Right lobe of liver (tissue), 6 donors: ENCODE data around the gene CFAP210. TPM values are rescaled to one million over a fixed set of nuclear protein-coding genes. Genes with fewer than 3 reads are reported as not detected.

Source experiments
- ATAC-seq, 4 donors: fragments of 200-7000 bp; cut with Tn5 transposase; one replicate each; pipeline ENCODE4 v1.9.1; 2020; ENCODE audit warnings: mild to moderate bottlenecking in 4 of 4, moderate library complexity in 4 of 4
- DNase-seq, 3 donors: peaks; one replicate each; pipeline ENCODE4 v3.0.0-alpha.2; 2020
- H3K27ac ChIP-seq, 3 donors: fragments of 200-600 bp; one replicate each; pipeline ENCODE4 v1.8.0; 2022
- H3K27me3 ChIP-seq, 2 donors: fragments of 200-600 bp; one replicate each; pipeline ENCODE4 v1.8.0; 2022
- H3K36me3 ChIP-seq, 4 donors: fragments of 200-600 bp; sonication (generic) in 1 of 4; one replicate each; pipeline versions ENCODE4 v1.5.1 to v1.8.0; 2017 to 2022; ENCODE audit warnings: control low read depth in 1 of 4
- H3K4me1 ChIP-seq, 4 donors: fragments of 200-600 bp; sonication (generic) in 1 of 4; one replicate each; pipeline versions ENCODE4 v1.5.1 to v1.8.0; 2017 to 2022; ENCODE audit warnings: control low read depth in 1 of 4
- H3K4me3 ChIP-seq, 3 donors: fragments of 200-600 bp; one replicate each; pipeline ENCODE4 v1.8.0; 2022
- H3K9me3 ChIP-seq, 4 donors: fragments of 200-600 bp; sonication (generic) in 1 of 4; one replicate each; pipeline versions ENCODE4 v1.5.1 to v1.8.0; 2017 to 2022; ENCODE audit warnings: control low read depth in 1 of 4
- CTCF ChIP-seq, 4 donors: fragments of 200-600 bp in 3 of 4; fragments of 450-650 bp in 1 of 4; IDR thresholded peaks; one replicate each; pipeline versions ENCODE4 v1.5.1 to v1.8.0; 2016 to 2022; ENCODE audit warnings: antibody characterized with exemption in 4 of 4, mild to moderate bottlenecking in 2 of 4
- POLR2A ChIP-seq: fragments of 450-650 bp; IDR thresholded peaks from one replicate; pipeline ENCODE4 v1.6.1; 2017; ENCODE audit warnings: antibody characterized with exemption, mild to moderate bottlenecking
- WGBS: methylation state at CpG from one replicate; pipeline ENCODE4 v1.1.6; 2018; ENCODE audit warnings: low coverage, low lambda C conversion rate; ENCODE audit not compliant: insufficient coverage; ENCODE audit errors: missing lambda C conversion rate; 5-methylcytosine and 5-hydroxymethylcytosine counted together
- intact Hi-C, 2 donors: fragments of 100-400 bp; cut with DNase I; formaldehyde crosslinking; loops; one replicate each; pipeline versions ENCODE4 v1.11.2 to v1.14.1; 2022
- long read RNA-seq: library from polyadenylated mRNA; unstranded; transcript quantifications from one replicate; pipeline ENCODE4 v2.0.0, GENCODE V29; 2019
- total RNA-seq, 6 experiments: library from RNA; depleted of rRNA in 2 of 6; stranded (reverse); fragments of >200 nt in 2 of 6; fragmentation: NEBNext Ultra II Directional in 3 of 6; extraction: Animal tissue kit (Norgen Biotek cat#: 25700) in 3 of 6; gene quantifications; one replicate each; pipeline versions ENCODE4 v1.1.0 to v1.2.4, GENCODE V29; 2016 to 2023
- donor health status: DM: no; HTN: yes; CAD: no.
- donor health status: DM: no; HTN: no; CAD: no.
- donor health status: DM: no; HTN: no; CAD: no.
- donor health status: DM: no; HTN: yes; CAD: no.
- donor health status: DM: no; HTN: yes; CAD: no.

Gene CFAP210
- under 1 TPM in 1 of 6 experiments, not detected in 5; 0.86 TPM for total RNA-seq
- long read RNA-seq, result 0 reads

GRCh38 chr2:169694113-169694893 lies at the start of gene CFAP210, which contains the start of gene PHOSPHO2:
TSS of gene CFAP210 (minus strand) at chr2:169694405. CDS start at chr2:169694327, 78 bp downstream.
TSS of gene PHOSPHO2 (plus strand) at chr2:169694469. CDS start at chr2:169700972, 6,503 bp downstream.
- no peaks in the 10 kb centered on the region for H3K27me3 ChIP-seq
- peak within 1 kb of the TSS; percentile 81 to 89 (median 86) for H3K4me3 ChIP-seq
- H3K9me3 ChIP-seq, result no peaks in the 10 kb centered on the region
- ATAC-seq (peak; percentile 97 to 99 (median 98)), DNase-seq (peak; percentile 100)
- TF ChIP-seq POLR2A, result peak; percentile 92
- TF ChIP-seq CTCF (IDR thresholded peaks at IDR 0.05), result no peak
- H3K27ac ChIP-seq, result peak within 1 kb of the TSS; percentile 84 to 90 (median 87)
- intact Hi-C loops, result no loop called here
- WGBS, result under 1% methylated on average over 35 of the region's 63 CpGs
- no peaks in the 10 kb centered on the region for H3K36me3 ChIP-seq
- H3K4me1 ChIP-seq, result peaks cover 0 to 16% (median 8%) of the 10 kb centered on the region in 4 donors

GRCh38 chr2:169743549-169743948 lies 49.3 kb upstream of the CFAP210 start:
- H3K36me3 ChIP-seq, result no peaks in the 10 kb centered on the region
- H3K4me1 ChIP-seq, result peaks cover 0 to 5% (median 2%) of the 10 kb centered on the region in 4 donors
- WGBS, result 88% methylated on average over 3 of the region's 4 CpGs
- TF ChIP-seq CTCF (IDR thresholded peaks at IDR 0.05) (no peak), POLR2A (no peak)
- intact Hi-C loops, result no loop called here
- no peak overlapping the region for H3K27ac ChIP-seq
- ATAC-seq (no peak), DNase-seq (no peak)
- no peaks in the 10 kb centered on the region for H3K9me3 ChIP-seq
- H3K27me3 ChIP-seq, result no peaks in the 10 kb centered on the region
- H3K4me3 ChIP-seq, result no peak overlapping the region

GRCh38 chr2:169739351-169739750 lies 45.1 kb upstream of the CFAP210 start:
- TF ChIP-seq POLR2A (no peak), CTCF (IDR thresholded peaks at IDR 0.05) (no peak)
- peak; percentile 49 to 75 (median 57) for ATAC-seq
- H3K4me1 ChIP-seq, result peaks cover 0 to 5% (median 2%) of the 10 kb centered on the region in 4 donors

GRCh38 chr2:169738566-169739229 lies 44.5 kb upstream of the CFAP210 start:
- TF ChIP-seq POLR2A (no peak), CTCF (IDR thresholded peaks at IDR 0.05) (no peak)
- Histone ChIP-seq H3K4me1 (peaks cover 0 to 5% (median 2%) of the 10 kb centered on the region in 4 donors), H3K9me3 (no peaks in the 10 kb centered on the region)

More at GRCh38 chr2:169739351-169739750, 45.1 kb upstream of the CFAP210 start:
- Histone ChIP-seq H3K27ac (no peak overlapping the region), H3K4me3 (no peak overlapping the region), H3K36me3 (no peaks in the 10 kb centered on the region), H3K27me3 (no peaks in the 10 kb centered on the region), H3K9me3 (no peaks in the 10 kb centered on the region)
- intact Hi-C loops, result no loop called here
- 21% methylated on average over 1 of the region's 1 CpG for WGBS
- DNase-seq, result no peak

More at GRCh38 chr2:169738566-169739229, 44.5 kb upstream of the CFAP210 start:
- Histone ChIP-seq H3K27me3 (no peaks in the 10 kb centered on the region), H3K4me3 (no peak overlapping the region), H3K27ac (no peak overlapping the region), H3K36me3 (no peaks in the 10 kb centered on the region)
- no peak for DNase-seq
- WGBS, result 58% methylated on average over 4 of the region's 5 CpGs
- ATAC-seq, result no peak
- intact Hi-C loops, result no loop called here
